HCT116 (cell line): Measurements from ENCODE around the gene ZNF282.

Experiments used
- EZH2 ChIP-seq: fragments of 200-600 bp; sonication (generic); IDR thresholded peaks from 2 replicates; pipeline ENCODE4 v1.6.1; 2017; ENCODE audit warnings: antibody characterized with exemption, mixed run types
- POLR2A ChIP-seq: IDR thresholded peaks from 2 replicates; pipeline ENCODE4 v1.7.0; 2011; ENCODE audit warnings: borderline replicate concordance; ENCODE audit not compliant: insufficient read depth, insufficient read length; ENCODE audit errors: extremely low read depth
- TF ChIP-seq, protein P1 (sequence below), 3 experiments: fragments of 200-600 bp in 1 of 3; sonication (generic) in 1 of 3; IDR thresholded peaks in 2 of 3; conservative IDR thresholded peaks in 1 of 3; 2 replicates each; pipeline ENCODE4 v1.5.1; 2012 to 2017; ENCODE audit warnings: low read depth in 2 of 3, low read length in 2 of 3, antibody characterized with exemption in 1 of 3, borderline replicate concordance in 1 of 3, control low read depth in 1 of 3, mild to moderate bottlenecking in 1 of 3, mixed read lengths in 1 of 3, mixed run types in 1 of 3, moderate library complexity in 1 of 3; ENCODE audit not compliant: insufficient read depth in 1 of 3

DNA sequence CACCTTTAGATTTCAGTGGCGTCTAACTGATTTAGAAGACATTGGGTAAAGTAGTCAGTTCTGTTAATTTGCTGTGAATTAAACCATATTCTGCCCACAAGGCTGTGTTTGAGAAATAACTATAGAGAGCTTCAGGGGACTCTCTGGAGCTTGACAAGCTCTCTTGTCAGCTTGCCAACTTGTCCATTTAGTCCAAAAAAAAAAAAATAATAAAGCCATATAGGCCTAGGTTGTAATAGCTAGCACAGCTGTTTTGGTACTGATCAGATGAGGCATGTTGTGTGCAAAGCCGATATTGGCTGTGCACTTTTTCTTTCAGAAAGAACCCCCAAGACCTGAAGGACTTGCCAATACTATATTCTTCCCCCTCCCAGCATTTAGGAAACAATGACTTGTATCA lies 20.2 kb upstream of the ZNF282 start:
- TF ChIP-seq POLR2A (no peak), EZH2 (no peak)
- TF ChIP-seq, protein P1, sequence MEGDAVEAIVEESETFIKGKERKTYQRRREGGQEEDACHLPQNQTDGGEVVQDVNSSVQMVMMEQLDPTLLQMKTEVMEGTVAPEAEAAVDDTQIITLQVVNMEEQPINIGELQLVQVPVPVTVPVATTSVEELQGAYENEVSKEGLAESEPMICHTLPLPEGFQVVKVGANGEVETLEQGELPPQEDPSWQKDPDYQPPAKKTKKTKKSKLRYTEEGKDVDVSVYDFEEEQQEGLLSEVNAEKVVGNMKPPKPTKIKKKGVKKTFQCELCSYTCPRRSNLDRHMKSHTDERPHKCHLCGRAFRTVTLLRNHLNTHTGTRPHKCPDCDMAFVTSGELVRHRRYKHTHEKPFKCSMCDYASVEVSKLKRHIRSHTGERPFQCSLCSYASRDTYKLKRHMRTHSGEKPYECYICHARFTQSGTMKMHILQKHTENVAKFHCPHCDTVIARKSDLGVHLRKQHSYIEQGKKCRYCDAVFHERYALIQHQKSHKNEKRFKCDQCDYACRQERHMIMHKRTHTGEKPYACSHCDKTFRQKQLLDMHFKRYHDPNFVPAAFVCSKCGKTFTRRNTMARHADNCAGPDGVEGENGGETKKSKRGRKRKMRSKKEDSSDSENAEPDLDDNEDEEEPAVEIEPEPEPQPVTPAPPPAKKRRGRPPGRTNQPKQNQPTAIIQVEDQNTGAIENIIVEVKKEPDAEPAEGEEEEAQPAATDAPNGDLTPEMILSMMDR (IDR thresholded peaks at IDR 0.05 in 2 of 3, conservative IDR thresholded peaks at IDR 0.05 in 1 of 3; ENCODE audit: borderline replicate concordance in 1 of 3, insufficient read depth in 1 of 3, low read depth in 2 of 3, low read length in 2 of 3) = no peak
